ENCODE data around the gene RMND1.
A peak's percentile ranks its signal among the peaks of the same experiment; 100 is the strongest.
"Not testable (repeated sequence)": the region's sequence is repeated elsewhere in the genome, so short reads cannot be mapped to it uniquely, and the experiment has no call there.

Gene RMND1

DNA sequence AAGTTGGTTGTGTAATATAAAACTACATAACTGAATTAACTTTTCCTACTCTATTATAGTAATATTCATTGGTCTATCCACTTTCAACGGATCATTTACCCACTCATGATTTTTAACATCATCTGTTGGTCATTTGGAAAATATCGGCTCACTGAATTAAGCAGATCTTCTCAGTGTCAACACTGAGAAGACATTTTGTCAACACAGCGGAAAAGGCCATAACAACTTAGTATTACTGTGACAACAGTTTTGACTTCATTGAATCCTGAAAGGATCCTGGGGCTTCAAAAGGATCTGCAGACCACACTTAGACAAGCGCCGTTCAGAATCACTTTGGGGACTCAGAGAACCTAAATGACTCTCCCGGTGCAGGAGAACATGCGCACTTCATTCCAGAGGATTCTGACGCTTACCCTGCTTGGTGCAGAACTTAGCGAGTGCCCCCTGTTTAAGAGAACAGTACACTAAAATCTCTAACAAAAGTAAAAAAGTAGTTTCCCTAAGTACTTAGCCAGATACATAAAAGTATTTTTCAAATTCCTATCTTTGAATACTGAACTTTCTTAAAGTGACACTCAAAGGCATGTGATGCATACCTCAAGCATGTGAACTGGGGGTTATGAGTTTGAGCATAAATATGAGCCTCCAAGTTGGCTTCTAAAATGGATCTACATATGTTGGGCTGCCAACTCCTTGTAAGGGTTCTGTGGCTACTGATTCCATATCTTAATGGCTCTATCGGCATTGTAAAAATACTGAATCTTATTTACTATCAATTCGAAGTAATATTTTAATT is 64.6 kb downstream of the RMND1 start:
- DNase-seq (ENCODE audit: low read depth, low spot score), result no peak

DNA sequence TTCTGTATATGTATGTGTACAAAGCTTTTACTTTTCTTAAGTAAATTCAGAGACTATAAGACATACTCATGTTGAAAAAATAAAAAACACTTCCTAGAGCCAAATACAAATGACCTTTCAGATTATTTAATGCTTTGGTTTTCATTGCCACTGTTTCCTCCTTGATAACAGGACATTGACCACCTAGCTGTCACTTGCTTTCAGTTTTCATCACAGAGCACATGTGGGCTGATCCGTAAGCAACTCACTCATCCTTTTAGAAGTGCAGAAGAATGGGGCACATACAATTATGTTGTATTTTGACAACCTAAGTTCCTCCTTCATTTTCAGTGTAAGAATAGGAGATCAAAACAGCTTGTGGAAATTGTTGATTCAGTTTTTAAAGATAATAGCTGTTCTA is 66.7 kb downstream of the RMND1 start:
- DNase-seq (ENCODE audit: low read depth, low spot score), result no peak

DNA sequence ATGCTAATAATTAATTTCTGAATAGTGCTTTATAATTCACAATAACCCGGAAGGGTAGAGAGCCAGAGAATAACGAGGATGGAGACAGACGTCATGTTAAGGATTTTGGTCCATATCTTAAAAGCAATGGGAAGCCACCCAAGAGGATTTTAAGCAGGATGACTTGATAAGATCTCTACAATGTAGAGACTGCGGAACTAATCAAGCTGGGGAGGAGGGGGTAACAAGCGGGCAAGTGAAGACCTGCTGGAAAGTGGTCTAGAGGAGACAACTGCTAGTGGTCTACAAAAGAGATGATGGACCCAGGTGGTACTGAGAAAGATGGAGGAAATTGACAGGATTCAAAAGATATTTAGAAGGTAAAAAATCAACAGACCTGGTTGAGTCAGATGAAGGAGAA is 67.8 kb downstream of the RMND1 start:
- DNase-seq (ENCODE audit: low read depth, low spot score), result no peak

DNA sequence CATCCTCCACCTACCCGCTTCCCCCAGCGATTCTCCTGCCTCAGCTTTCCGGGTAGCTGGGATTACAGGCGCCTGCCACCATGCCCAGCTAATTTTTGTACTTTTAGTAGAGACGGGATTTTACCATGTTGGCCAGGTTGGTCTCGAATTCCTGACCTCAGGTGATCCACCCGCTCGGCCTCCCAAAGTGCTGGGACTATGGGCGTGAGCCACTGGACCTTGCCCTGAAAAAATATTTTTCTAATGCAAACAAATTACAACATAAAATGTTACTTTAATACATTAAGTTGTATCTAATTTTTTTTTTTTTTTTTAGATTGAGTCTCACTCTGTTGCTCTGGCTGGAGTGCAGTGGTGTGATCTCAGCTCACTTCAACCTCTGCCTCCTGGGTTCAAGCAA is 69.3 kb downstream of the RMND1 start:
- DNase-seq (ENCODE audit: low read depth, low spot score), result not testable (repeated sequence)

DNA sequence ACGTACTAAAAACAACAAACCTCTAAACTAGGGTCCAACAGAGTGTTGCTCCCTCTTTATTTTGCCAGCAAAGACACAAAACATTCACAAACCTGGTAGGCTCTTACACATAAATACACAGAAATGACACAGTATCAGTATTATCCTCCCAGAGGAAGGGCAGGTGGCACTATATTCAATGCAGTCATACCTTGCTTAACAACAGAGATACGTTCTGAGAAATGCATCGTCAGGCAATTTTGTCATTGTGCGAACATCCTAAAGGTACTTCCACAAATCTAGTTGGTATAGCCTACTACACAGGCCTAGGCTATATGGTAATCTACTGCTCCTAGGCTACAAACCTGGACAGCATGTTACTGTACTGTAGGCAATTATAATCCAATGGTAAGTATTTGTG is 70.2 kb downstream of the RMND1 start:
- DNase-seq (ENCODE audit: low read depth, low spot score), result no peak

DNA sequence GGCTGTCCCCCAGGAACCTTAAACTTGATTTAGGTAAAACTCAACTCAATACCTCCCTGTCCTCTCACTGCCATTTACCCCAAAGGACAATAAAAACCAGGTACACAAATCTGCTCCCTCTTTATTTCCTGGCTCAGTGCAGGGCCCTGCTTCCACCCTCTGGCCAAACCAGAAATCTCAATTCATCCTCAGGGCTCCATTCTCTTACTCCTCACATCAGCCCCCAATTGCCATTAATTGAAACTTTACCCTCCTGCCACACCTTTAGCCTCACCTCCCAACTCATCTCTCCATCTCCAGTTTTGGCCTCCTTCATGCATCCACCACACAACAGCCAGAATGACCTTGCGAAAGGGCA is 71.1 kb downstream of the RMND1 start:
- no peak for DNase-seq (ENCODE audit: low read depth, low spot score)

DNA sequence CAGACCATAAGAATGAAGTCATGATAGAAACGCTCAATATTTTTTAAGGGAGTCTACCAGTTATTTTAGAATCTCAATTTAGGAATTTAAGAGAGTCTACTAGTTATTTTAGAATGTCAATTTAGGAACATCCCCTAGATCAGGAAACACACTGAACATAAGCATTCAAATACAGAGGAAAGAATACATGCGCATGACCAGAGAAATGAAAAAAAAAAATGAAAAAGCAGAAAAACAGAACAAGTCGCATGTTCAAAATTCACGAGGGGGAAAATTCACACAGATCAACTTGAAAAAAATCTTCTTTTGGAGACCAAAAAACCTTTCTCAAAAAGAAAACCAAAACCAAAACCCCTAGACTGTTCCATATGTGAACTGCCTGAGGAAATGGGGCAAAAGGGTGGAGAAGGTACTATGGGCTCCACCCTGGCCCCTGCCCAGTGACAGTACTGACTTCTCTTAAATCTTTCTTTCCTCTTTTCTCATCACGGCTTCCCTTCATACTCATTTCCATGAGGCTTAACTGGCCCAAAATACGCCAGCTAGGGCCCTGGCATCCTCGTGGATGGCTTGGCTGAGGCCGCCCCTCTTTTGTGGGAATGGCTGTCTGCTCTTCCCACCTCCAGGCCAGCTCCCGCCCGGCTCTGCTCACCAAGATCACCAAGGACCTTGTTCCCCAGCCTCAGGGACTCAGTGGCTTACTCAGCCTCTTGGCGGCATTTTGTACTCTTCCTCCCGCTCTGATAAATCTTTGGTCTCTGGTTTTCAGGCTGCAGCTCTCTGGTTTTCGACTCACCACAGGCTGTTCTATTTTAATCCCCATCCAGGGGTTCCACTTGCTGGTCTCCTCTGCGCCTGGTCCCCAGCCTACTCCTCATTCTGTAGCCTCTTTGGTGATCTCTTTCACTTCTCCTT is 71.7 kb downstream of the RMND1 start:
- DNase-seq (ENCODE audit: low read depth, low spot score), result peak; percentile 23

DNA sequence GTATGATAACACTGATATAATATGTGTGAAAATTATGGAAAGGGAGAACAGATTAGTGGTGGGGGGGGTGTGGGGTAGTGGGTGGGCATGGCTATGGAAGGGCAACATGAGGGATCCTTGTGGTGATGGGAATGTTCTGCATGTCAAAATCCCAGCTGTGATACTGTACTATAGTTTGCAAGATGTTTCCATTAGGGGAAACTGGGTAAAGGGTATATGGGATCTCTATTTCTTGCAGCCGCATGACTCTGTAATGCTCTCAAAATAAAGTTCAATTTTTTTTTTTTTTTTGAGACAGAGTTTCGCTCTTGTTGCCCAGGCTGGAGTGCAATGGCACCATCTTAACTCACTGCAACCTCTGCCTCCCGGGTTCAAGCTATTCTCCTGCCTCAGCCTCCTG is 74.8 kb downstream of the RMND1 start:
- DNase-seq (ENCODE audit: low read depth, low spot score), result no peak

DNA sequence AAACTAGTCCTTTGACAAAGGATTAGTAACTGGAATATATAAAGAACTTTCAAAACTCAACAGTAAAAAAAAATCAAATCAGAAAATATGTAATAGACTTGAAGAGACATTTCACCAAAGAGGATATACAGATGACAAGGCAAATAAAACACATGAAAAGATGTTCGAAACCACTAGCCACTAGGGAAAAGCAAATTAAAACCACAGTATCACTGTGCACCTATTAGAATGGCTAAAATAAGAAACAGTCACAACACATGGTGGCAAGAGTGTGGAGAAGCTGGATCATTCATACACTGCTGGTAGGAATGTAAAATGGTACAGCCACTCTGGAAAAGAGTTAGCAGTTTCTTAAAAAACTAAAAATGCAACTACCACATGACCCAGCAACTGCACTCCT is 75.5 kb downstream of the RMND1 start:
- DNase-seq (ENCODE audit: low read depth, low spot score), result no peak

DNA sequence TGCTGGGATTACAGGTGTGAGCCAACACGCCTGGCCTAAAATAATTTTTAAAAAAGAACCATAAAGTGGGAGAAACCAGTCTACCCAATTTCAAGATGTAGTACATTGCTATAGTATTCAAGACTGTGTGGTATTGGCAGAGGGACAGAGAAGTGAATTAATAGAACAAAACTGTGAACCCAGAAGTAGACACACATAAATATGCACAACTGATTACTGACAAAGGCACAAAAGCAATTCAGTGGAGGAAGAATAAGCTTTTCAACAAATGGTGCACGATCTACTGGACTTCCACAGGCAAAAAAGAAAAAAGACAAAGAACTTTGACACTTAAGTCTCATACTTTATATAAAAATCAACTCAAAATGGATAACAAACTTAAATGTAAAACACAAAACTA is 76.1 kb downstream of the RMND1 start:
- no peak for DNase-seq (ENCODE audit: low read depth, low spot score)

DNA sequence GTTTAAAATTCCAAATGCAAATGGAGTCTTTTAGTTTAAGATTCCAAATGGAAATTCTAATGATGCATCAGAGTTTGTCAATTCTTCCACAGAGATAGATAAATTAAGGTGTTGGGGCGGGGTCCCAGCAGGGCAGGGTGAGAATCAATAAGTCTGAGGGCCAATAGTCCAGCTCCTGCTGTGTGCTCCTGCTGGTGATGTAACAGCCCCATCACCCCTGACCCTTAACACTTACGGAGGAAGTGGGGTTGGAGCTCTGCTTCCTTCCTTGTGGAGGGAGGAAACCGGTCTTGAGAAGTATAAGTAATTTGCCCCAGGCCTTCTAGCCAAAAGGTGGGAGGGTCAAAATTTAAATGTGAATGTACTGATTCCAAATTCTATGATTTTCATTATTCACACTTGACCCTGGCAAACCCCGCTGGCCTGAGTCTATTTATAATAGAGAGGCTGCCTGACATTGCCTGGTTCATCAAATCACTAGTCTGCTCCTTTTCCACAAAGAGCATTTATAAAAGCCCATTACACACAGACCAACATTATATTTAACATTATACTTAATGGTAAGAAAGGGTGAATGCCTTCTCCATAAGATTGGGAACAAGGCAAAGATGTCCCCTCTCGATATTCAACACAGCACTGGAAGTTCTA is 77.8 kb downstream of the RMND1 start:
- peak; percentile 74 for DNase-seq (ENCODE audit: low read depth, low spot score)

DNA sequence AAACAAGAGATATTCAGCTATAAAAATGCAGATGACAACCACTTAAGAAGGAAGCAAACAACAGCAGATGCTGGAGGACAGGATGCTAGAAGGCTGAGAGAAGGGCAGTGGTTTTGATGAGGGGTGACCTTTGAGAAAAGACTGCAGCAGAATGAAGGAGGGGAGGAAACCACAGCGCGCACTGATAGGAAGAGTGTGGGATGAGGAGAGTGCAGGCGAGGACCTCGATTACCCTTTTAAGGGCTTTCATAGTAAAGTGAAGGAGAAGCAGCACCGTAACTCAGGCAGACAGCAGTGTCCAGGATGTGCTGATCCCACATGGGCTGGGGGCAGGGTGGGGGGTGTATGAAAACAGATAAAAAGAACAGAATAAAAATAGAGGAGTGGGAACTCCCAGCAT is 79.8 kb downstream of the RMND1 start:
- no peak for DNase-seq (ENCODE audit: low read depth, low spot score)

DNA sequence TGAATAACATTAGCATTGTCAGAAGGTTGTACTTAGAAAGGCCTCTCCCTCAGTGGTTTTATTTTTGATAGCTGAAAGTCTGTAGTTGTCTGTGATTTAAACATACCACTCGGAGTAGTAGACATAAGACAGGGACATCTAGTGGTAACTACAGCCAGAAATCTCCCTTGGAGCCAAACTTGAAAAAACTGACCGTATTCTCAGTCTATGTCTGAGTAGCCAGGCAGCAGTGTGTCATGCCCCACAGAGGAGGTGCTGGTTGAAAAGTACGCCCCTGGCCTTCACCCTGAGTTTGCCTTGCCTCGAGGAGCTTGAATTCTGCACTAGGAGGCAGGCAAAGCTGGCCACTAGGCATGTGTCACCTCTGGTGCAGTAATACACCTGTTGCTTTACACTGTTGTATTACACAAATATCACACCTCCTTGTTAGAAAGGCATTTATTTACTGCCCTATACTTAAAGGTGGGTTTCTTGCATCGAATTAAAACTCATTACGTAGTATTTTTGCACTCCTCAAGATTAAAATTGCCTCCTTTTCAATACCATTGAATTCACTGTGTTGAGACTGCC is 81.3 kb downstream of the RMND1 start:
- no peak for DNase-seq (ENCODE audit: low read depth, low spot score)

DNA sequence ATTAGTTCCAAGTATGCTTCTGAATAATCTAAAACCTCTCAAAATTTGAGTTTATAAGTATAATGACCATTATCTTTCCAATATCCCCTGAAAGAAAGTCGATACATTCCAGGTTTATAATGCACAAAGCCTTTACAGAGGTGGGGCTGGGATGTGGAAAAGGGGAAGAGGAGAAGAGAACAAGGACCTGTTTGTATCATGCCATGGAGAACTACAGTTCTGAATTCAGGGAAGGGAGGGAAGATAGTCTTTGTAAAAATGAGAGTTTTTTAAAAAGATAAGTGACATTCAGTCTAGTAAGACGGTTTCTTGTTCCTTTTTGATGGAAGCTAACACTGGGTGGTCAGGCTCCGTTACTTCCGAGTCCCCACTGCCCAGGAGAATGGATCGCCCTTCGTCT is 86.7 kb downstream of the RMND1 start:
- DNase-seq (ENCODE audit: low read depth, low spot score), result no peak

DNA sequence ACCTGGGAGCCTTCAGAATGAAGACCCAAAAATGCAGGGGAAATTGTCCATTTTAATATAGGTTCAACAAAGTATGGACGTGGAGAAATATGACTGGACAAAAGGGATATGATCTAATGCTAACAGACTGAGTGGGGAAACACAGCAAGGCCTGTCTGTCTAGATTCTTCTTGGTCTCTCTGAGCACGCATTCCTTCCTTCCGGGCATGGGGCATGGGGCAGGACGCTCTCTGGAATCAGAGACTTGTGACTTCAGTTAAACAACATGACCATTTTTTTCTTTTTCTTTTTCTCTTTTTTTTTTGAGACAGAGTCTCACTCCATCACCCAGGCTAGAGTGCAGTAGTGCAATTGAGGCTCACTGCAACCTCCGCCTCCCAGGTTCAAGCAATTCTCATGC is 92.4 kb downstream of the RMND1 start:
- no peak for DNase-seq (ENCODE audit: low read depth, low spot score)

DNA sequence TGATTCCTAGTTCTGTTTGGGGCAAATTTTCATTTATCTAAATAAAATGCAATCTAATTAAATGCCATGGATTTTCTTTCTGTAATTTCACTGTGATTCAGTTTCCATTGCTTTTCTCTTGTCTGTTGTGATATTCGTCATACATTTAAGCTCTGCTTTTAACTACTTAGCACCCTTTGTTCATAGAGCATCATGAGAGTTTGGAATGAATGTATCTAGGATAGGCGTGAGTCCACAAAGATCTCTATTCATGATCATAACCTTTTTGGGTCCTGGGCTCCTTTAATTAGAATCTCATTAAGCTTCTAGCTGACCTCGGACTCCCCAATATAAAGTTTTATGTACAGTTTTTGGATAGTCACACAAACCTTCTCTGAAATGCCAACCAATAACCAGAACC is 93.5 kb downstream of the RMND1 start:
- DNase-seq (ENCODE audit: low read depth, low spot score), result no peak

DNA sequence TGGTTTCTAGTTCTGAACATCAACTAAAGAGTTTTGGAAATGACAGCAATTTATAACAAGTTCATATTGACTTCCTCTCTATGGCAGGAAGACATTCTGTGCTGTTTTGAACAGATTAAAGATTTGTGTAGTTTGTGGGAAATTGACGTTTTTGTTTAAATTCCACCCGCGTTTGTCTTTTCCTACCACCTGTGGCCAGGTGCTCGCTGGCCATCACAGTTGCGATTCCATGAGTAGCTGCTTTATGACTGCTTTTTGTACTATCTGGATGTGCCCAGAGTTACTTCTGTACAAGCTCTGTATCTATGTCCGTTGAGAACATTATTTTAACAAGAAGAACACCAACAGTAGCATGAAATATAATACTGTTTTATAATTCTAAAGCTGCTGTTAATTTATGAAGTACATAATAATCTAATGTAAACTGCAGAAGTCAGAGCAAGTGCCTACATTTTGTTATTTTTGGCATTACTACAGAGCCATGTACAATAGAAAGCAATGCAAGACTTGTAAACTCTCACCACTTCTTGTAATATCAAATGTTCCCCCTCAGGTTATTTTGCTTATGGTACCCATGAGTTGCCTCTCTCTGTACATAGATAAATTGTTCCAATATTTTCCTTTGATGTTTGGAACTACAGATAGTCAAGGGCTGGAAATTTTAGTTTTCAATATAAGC is 94.0 kb downstream of the RMND1 start:
- DNase-seq (ENCODE audit: low read depth, low spot score), result no peak

DNA sequence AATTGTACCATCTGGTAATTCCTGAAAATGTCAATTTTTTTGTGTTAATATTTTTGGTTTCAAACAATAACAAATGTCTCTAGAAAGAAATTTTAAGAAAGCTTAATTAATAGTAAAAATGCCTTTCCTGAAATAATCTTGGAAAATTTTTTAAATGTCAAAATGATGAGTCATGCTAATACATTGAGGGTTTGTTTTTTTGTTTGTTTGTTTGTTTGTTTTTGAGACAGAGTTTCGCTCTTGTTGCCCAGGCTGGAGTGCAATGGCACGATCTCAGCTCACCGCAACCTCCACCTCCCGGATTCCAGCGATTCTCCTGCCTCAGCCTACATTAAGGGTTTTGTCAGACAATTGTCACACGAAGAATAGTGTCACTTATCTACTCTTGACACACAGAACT is 94.9 kb downstream of the RMND1 start:
- DNase-seq (ENCODE audit: low read depth, low spot score), result not testable (repeated sequence)
